ENCODE data around the gene TMEM121.

TMEM121 gene

DNA sequence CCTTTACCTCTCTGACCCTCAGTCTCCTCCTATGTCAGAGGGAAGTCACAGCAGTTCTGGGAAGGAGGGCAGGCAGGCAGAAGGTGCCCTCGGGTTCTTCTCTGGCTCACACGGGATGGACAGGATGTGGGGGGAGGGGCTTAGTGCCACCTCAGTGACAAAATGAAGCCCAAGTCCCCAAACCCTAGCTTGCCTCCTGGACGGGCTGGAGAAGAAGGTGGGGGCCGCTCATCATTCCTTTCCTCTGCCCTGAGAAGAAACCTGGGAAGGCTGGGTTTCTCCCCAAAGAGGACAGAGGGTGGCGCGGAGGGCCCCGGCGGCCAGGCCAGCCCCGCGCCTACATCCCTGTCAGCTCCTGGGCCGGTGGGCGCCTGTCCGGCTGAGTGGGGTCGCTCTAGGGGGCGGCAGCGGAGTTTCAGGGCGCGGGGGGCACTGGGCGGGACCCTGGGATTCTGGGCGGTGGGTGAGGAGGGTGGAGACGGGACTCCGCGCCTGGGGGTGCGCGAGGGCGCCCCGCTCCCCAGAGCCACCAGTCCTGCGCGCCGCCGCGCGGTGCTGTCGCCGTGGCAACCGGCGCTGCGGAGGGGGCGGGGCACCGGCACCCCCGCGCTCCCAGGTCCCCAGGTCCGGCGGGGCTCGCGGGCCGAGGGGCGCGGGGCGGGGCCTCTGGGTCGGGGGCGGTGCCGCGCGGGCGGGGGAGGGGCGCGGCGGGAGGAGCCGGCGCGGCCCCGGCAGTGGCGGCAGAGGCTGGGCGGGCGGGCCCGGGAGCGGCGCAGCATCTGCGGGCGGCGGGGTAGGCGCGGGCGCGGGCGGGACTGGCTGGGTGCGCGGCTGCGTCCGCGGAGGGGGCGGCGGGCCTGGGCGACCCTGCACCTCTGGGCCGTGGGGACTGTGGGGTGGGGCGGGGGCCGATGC is at the start of gene TMEM121:
TMEM121 (plus strand) TSS at position 723 of the 915 bp plus-strand sequence. CDS start 2,252 bp downstream, outside the sequence.
- peak in 1 of 2 experiments; percentile 55 for DNase-seq

- DNase-seq: no peak
These were observed 49.3 kb upstream of the TMEM121 start for GRCh38 chr14:105476831-105477659.

- DNase-seq: peak in 1 of 2 experiments; percentile 56
These were observed 48.6 kb upstream of the TMEM121 start for GRCh38 chr14:105477660-105478397.

DNA sequence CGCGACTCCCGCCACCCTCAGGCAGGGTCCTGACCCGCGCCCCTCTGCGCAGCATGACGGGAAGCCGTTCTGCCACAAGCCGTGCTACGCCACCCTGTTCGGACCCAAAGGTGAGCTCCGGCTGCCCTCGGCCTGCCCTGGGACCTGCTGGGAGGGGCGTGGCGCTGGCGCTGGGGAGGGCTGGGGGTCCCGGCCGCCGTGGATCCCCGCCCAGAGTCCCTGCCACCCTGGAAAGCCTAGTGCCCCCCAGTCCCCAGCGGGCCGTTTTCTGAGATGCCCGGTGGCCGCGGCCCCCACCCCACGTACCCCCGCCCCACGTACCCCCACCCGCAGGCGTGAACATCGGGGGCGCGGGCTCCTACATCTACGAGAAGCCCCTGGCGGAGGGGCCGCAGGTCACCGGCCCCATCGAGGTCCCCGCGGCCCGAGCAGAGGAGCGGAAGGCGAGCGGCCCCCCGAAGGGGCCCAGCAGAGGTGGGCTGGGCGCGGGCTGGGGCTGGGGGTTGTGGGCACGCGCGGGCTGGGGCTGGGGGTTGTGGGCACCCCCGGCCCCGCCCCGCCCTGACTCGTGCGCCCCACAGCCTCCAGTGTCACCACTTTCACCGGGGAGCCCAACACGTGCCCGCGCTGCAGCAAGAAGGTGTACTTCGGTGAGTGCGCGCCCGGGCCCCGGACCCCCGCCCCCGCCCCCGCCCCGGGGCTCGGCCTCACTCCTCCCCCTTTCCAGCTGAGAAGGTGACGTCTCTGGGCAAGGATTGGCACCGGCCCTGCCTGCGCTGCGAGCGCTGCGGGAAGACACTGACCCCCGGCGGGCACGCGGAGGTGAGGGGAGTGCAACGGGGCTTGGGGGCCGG is 47.8 kb upstream of the TMEM121 start:
- DNase-seq: peak in 1 of 2 experiments; percentile 64

GRCh38 chr14:105479431-105480158 is 46.8 kb upstream of the TMEM121 start:
- DNase-seq: peak; percentile 42 to 72

GRCh38 chr14:105480199-105480746 is 46.1 kb upstream of the TMEM121 start:
- DNase-seq: no peak

GRCh38 chr14:105480807-105481801 is 45.3 kb upstream of the TMEM121 start:
- peak; percentile 73 to 86 for DNase-seq

DNA sequence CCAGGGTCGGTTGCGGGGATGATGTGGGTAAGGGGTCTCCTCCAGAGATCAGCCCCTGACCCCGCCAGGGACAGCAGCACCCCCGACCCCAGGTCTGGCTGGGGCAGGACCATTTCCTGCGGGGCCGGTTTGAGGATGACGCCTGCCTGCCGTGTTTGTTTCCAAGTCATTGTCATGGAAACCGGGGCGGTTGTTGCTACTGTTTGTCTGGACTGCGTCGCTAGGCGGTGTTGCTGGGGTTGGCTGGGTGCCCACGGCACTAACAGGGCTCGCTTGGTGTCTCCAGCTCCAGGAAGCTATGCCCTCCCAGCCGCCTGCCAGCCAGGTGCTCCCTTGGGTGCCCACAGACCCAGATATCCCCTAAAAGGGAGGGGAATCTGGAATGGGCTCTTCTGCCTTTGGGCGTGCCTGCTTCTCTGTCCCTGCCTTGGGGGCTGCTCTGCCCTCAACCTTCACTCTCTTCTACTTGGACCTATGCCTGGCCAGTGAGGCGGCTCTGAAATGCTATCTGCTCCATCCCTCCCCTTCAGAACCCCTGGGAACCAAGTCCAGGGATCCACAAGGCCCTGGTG is 44.4 kb upstream of the TMEM121 start:
- peak; percentile 85 to 89 for DNase-seq

- DNase-seq: no peak
These were observed 43.8 kb upstream of the TMEM121 start for GRCh38 chr14:105482486-105483110.

DNA sequence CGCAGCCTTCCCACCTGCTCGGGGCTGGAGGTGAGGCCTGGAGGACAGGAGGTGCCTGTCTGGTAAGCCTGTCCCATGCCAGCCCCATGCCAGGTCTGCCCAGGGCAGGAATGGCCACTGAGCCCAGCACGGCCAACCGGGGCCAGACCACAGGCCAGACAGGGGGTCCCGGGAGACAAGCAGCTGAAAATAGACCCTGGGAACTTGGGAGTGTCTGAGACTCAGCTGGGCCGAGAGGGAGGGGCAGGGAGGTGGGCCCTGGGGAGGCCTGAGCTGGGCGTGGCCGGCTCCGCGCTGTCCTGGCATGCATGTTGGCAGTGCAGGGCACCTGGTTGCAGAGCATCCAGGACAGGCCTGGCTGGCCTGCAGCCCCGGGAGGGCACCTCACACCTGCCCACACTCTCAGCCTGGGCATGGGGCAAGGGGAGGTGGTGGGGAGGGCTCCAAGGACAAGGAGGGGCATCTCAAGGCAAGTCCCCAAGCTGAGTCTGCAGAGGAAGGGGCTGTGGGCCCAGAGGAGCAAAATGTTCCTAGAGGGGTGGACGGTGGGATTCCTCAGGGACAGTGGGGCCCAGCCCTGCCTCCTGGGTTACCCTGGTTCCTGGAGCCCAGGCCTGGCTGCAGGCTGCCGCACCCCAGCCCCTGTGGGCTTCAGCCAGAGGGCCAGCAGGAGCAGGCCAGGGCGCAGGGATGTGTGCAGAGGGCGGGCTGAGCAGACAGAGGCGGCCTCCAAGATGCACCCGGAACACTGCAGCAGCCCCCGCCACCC is 42.9 kb upstream of the TMEM121 start:
- DNase-seq: peak in 1 of 2 experiments; percentile 39

GRCh38 chr14:105484069-105484996 is 42.0 kb upstream of the TMEM121 start:
- no peak for DNase-seq

GRCh38 chr14:105484997-105485393 is 41.4 kb upstream of the TMEM121 start:
- DNase-seq: no peak

DNA sequence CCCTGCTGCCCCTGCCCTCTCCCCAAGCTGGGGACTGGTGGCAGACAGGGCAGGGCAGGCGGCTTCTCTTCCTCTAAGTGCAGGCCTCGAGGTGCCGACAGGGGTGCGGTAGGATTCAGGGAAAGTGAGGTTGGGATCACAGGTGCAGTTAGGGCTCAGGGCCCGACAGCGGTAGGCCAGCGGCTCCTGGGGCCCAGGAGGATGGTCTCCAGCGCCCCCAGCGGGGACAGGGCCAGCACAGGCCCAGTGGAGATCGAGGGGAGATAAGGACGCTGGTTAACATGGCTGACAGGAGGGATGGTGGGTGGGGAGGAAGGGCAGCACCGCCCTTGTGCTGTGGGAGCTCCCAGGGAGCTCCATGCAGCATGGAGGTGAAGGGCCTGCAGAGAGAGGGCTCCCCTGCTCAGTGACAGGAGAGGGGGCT is 40.6 kb upstream of the TMEM121 start:
- DNase-seq: peak; percentile 65 to 89

DNA sequence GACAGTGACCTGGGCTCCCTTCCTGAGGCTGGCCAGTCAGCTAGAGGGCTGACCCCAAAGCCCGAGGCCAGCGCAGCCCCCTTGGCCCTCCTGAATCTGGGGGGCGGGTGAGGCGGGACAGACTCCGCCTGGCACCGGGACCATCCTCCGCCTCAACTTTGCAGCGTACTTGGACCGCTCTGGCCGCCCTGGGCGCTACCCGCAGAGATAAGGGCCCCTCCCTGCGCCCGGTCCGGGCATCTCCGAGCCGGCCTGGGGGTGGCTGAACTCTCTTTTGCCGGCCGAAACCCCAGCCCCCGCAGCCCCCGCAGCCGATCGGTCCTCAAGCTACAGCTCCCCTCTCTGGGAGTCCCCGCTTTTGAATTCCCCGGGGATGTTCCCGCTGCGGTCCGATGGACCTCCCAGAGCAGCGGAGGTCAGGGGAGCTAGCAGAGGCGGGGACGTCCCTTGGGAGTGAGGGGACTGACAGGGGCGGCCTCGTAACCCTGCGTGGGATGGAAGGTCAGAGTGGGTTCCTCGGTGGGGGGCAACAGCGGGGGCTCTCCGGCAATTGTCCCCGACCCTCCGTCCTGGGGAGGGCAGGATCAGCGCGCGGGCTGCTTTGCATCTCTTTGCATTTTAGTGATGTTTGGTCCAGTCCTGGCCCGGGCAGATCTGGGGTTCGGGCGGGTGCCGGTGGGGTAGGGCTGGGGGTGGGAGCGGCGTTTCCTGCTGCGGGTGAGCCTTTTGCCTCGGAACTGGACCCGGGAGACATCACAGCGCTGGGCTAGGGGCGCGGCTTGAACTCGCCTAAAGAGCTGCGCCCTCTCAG is 40.0 kb upstream of the TMEM121 start, which contains the start of gene CRIP1:
CRIP1 (plus strand) TSS at position 724 of the 811 bp plus-strand sequence. CDS start 374 bp downstream, outside the sequence.
- peak in 1 of 2 experiments; percentile 75 for DNase-seq

GRCh38 chr14:105486974-105487448 is 39.4 kb upstream of the TMEM121 start:
- DNase-seq: peak in 1 of 2 experiments; percentile 75
